ENCODE data around the gene GRHPR. TPM values are rescaled to one million over a fixed set of nuclear protein-coding genes. Genes with fewer than 3 reads are reported as not detected.
A peak's percentile ranks its signal among the peaks of the same experiment; 100 is the strongest.

Gene GRHPR
- total RNA-seq, 1 donor from 2014 or later, result 104 TPM

DNA sequence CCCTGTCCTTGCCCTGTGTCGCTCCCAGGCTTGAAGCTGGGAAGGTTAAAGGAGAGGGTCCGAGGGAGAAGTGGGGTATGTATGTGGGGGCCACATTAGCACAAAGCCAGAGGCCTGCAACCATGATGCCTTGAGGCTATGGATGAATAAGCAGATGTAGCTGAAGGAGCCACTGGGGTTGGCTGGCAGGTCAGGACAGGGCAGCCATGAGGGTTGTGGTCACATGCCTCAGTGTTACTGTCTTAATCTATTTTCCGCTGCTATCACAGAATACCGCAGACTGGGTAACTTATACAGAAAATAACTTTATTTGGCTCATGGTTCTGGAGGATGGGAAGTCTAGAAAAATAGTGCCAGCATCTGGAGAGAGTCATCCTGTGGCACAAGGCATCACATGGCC, 9.2 kb upstream of the GRHPR start:
- intact Hi-C loops (cut with micrococcal nuclease), result no loop called here
- TF ChIP-seq, protein P1, sequence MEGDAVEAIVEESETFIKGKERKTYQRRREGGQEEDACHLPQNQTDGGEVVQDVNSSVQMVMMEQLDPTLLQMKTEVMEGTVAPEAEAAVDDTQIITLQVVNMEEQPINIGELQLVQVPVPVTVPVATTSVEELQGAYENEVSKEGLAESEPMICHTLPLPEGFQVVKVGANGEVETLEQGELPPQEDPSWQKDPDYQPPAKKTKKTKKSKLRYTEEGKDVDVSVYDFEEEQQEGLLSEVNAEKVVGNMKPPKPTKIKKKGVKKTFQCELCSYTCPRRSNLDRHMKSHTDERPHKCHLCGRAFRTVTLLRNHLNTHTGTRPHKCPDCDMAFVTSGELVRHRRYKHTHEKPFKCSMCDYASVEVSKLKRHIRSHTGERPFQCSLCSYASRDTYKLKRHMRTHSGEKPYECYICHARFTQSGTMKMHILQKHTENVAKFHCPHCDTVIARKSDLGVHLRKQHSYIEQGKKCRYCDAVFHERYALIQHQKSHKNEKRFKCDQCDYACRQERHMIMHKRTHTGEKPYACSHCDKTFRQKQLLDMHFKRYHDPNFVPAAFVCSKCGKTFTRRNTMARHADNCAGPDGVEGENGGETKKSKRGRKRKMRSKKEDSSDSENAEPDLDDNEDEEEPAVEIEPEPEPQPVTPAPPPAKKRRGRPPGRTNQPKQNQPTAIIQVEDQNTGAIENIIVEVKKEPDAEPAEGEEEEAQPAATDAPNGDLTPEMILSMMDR (IDR thresholded peaks at IDR 0.05; ENCODE audit: borderline replicate concordance), result no peak
- no peak for DNase-seq
- Histone ChIP-seq H3K9me3 (replicated peaks) (no peaks in the 10 kb centered on the region), H3K27ac (replicated peaks) (no peak overlapping the region), H3K4me1 (peaks cover 18% of the 10 kb centered on the region), H3K4me3 (no peak overlapping the region), H3K36me3 (no peaks in the 10 kb centered on the region), H3K27me3 (ENCODE audit: low read depth) (no peaks in the 10 kb centered on the region)

DNA sequence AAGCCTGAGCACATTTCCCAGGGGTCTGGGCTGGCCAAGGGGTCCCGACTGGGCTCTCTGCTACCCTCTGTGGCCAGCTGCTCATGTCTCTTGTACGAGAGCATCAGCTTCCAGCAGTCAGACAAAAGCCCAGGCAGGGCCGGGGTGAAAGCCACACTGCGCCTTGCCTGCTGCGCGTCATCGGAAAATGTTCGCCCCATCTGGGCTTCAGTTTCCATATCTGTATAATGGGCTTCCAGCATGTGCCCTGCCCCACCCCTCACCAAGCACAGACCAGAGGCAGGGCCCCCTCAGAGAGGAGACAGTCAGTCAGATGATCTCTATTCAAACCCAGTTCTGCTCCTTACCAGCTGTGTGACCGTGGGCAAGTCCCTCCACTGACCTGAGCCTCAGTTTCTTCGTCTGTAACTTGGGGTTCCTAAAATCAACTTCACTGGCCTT, 8.0 kb upstream of the GRHPR start:
- no peaks in the 10 kb centered on the region for H3K27me3 ChIP-seq (ENCODE audit: low read depth)
- peak overlapping the region; percentile 36 for H3K27ac ChIP-seq (replicated peaks)
- intact Hi-C loops (cut with micrococcal nuclease), result no loop called here
- H3K4me1 ChIP-seq, result peaks cover 18% of the 10 kb centered on the region
- TF ChIP-seq, protein P1 (IDR thresholded peaks at IDR 0.05; ENCODE audit: borderline replicate concordance), result no peak
- DNase-seq, result no peak
- no peak overlapping the region for H3K4me3 ChIP-seq
- no peaks in the 10 kb centered on the region for H3K9me3 ChIP-seq (replicated peaks)
- no peaks in the 10 kb centered on the region for H3K36me3 ChIP-seq

DNA sequence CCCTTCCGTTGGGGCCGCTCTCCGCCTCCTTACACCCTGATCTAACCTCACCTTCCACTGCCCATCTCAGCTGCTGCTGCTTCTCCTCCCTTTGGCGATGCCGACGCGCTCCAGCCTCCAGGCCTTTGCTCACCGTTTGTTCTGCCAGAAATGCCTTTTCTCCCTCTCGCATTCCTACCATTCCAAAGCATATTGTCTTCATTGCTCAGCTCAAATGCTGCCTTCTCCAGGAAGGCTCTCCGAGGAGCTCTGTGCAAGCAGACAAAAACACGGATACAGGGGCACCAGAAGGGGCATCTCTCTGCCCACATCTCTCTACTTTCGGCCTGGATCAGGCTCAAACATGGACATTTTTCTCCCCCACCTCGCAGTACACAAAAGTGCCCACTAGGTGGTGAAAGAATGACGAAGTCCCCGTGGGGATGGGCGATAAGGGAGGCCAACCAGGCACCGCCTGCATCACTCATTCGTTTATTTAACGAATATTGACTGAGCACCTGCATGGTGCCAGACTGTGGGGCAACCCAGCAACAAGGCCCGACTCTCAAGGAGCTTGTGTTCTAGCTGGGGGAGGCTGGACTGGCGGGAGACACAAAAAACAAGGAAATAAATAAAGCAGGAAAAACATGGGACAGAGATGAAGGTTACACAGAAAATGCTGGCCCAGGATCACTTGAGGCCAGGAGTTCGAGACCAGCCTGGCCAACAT, 7.3 kb upstream of the GRHPR start:
- H3K4me3 ChIP-seq, result no peak overlapping the region
- H3K9me3 ChIP-seq (replicated peaks), result no peaks in the 10 kb centered on the region
- peaks cover 18% of the 10 kb centered on the region for H3K4me1 ChIP-seq
- TF ChIP-seq, protein P1 (IDR thresholded peaks at IDR 0.05; ENCODE audit: borderline replicate concordance), result peak; percentile 90
- peak; percentile 51 for DNase-seq
- H3K27me3 ChIP-seq (ENCODE audit: low read depth), result no peaks in the 10 kb centered on the region
- intact Hi-C loops (cut with micrococcal nuclease), result no loop called here
- peak overlapping the region; percentile 36 for H3K27ac ChIP-seq (replicated peaks)
- no peaks in the 10 kb centered on the region for H3K36me3 ChIP-seq

DNA sequence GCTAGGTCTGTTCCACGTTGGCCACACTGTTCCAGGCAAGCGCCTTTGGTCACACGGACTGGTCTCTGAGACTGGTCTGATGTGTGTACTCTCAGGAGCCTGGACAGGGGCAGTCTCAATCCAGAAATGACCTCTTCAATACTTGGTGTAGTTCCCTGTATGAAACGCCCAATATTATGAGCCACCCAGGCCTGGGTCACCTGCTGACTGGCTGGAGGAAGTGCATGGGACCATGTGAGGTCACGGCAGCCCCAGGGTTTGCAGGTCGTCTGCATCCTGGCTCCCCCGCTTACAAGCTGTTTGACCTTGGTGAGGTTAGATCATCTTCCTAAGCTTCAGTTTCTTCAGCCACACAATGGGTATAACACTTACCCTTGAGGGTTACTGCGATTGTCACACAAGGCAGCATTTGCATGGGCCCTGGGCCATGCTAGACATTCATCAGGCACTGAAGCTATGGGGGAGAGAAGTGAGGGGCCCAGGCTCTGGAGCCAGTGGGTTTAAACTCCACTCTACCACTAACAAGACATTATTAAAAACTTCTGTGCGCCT, 5.2 kb upstream of the GRHPR start:
- Histone ChIP-seq H3K36me3 (no peaks in the 10 kb centered on the region), H3K27me3 (ENCODE audit: low read depth) (no peaks in the 10 kb centered on the region), H3K4me3 (no peak overlapping the region), H3K9me3 (replicated peaks) (no peaks in the 10 kb centered on the region), H3K4me1 (peaks cover 17% of the 10 kb centered on the region), H3K27ac (replicated peaks) (no peak overlapping the region)
- TF ChIP-seq, protein P1 (IDR thresholded peaks at IDR 0.05; ENCODE audit: borderline replicate concordance), result no peak
- intact Hi-C loops (cut with micrococcal nuclease), result no loop called here
- DNase-seq, result no peak

DNA sequence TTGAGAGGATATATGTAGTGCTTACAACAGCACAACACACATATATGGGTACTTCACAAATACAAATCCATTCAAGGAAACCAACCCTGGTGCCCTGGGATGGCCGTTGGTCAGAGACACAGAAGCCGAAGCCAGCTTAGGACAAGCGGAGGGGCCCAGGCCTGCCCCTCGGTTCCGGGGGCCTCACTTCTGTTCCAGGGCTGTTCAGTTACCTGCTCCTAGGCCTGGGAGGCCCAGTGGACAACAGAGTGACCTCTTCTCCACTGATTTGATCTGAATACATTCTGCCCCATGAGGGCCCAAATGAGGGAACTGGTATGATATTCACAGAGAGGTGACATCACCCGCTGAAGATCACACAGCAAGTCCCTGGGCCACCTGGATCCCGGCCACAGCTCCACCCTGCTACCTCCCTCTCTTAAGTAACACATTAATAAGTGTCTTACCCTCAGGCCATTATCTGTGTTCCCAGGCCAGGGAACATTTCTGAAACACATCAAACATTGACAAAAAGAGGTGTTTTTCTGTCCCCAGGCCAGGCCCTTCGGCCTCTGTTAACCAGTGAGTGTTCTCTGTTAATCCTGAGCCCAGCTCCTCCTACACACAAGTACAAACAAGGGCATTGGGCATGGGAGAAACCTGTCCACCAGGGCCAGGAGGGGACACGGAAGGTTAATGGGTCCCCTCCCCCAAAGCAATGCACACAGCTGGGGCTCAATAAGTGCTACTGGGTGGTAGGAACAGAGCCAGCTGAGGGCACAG, 4.5 kb upstream of the GRHPR start:
- Histone ChIP-seq H3K4me1 (peaks cover 23% of the 10 kb centered on the region), H3K27ac (replicated peaks) (no peak overlapping the region), H3K27me3 (ENCODE audit: low read depth) (no peaks in the 10 kb centered on the region), H3K4me3 (no peak overlapping the region), H3K36me3 (no peaks in the 10 kb centered on the region), H3K9me3 (replicated peaks) (no peaks in the 10 kb centered on the region)
- intact Hi-C loops (cut with micrococcal nuclease), result no loop called here
- TF ChIP-seq, protein P1 (IDR thresholded peaks at IDR 0.05; ENCODE audit: borderline replicate concordance), result no peak
- DNase-seq, result no peak
